Vagina (tissue), 2 donors: ENCODE measurements around the gene NT5C1B. TPM values are rescaled to one million over a fixed set of nuclear protein-coding genes. Genes with fewer than 3 reads are reported as not detected.

Source experiments
- DNase-seq, 2 donors: peaks; one replicate each; pipeline ENCODE4 v3.0.0-alpha.2; 2017; ENCODE audit errors: extremely low spot score in 2 of 2
- H3K27ac ChIP-seq: fragments of 200-600 bp; sonication (generic); one replicate; pipeline ENCODE4 v1.5.1; 2019
- H3K27me3 ChIP-seq: fragments of 200-600 bp; sonication (generic); one replicate; pipeline ENCODE4 v1.5.1; 2019
- H3K36me3 ChIP-seq, 2 donors: fragments of 200-600 bp; sonication (generic); one replicate each; pipeline ENCODE4 v1.5.1; 2017 to 2019
- H3K4me1 ChIP-seq: fragments of 200-600 bp; sonication (generic); one replicate; pipeline ENCODE4 v1.5.1; 2019
- H3K4me3 ChIP-seq, 2 donors: fragments of 200-600 bp; sonication (generic); 1 replicate in 1 of 2; 2 replicates in 1 of 2; pipeline ENCODE4 v1.5.1; 2016 to 2019
- H3K9me3 ChIP-seq: fragments of 200-600 bp; sonication (generic); one replicate; pipeline ENCODE4 v1.5.1; 2019
- CTCF ChIP-seq, 3 experiments: fragments of 450-650 bp in 2 of 3; fragments of 200-600 bp in 1 of 3; sonication (generic) in 1 of 3; IDR thresholded peaks; one replicate each; pipeline ENCODE4 v1.5.1; 2017 to 2019; ENCODE audit warnings: antibody characterized with exemption in 3 of 3, mild to moderate bottlenecking in 2 of 3, moderate library complexity in 2 of 3
- POLR2A ChIP-seq, 2 donors: fragments of 450-650 bp; IDR thresholded peaks; one replicate each; pipeline ENCODE4 v1.6.1; 2017; ENCODE audit warnings: antibody characterized with exemption in 2 of 2, mild to moderate bottlenecking in 2 of 2, moderate library complexity in 2 of 2
- POLR2AphosphoS5 ChIP-seq, 2 donors: sonication (generic); formaldehyde crosslinking; IDR thresholded peaks; one replicate each; pipeline ENCODE4 v1.9.0; 2017; ENCODE audit warnings: antibody characterized with exemption in 2 of 2, mild to moderate bottlenecking in 2 of 2, low read depth in 1 of 2; ENCODE audit not compliant: insufficient read depth in 1 of 2
- intact Hi-C: fragments of 100-400 bp; cut with DNase I; formaldehyde crosslinking; loops from one replicate; pipeline ENCODE4 v1.15.1; 2023
- total RNA-seq: library from RNA; depleted of rRNA; stranded (reverse); fragments of >200 nt; gene quantifications from one replicate; pipeline ENCODE4 v1.2.3, GENCODE V29; 2016

Gene NT5C1B
- total RNA-seq, 1 donor from 2014 or later: not detected

- no peak overlapping the region for H3K4me3 ChIP-seq
- intact Hi-C loops: no loop called here
- H3K9me3 ChIP-seq: no peaks in the 10 kb centered on the region
- H3K27me3 ChIP-seq: no peaks in the 10 kb centered on the region
- TF ChIP-seq POLR2A (IDR thresholded peaks at IDR 0.05) (no peak), POLR2AphosphoS5 (IDR thresholded peaks at IDR 0.05; ENCODE audit: insufficient read depth in 1 of 2, low read depth in 1 of 2) (no peak), CTCF (IDR thresholded peaks at IDR 0.05) (no peak)
- H3K27ac ChIP-seq: no peak overlapping the region
- no peaks in the 10 kb centered on the region for H3K36me3 ChIP-seq
- no peak for DNase-seq
- H3K4me1 ChIP-seq: no peaks in the 10 kb centered on the region
Observed at GRCh38 chr2:18540872-18541271, 48.5 kb downstream of the NT5C1B start.

- H3K27ac ChIP-seq: no peak overlapping the region
- intact Hi-C loops: no loop called here
Observed at GRCh38 chr2:18536697-18537096, 52.7 kb downstream of the NT5C1B start.

GRCh38 chr2:18536100-18536499, 53.3 kb downstream of the NT5C1B start:
- intact Hi-C loops: no loop called here
- H3K27ac ChIP-seq: no peak overlapping the region
- H3K4me1 ChIP-seq: no peaks in the 10 kb centered on the region
- no peak for DNase-seq
- TF ChIP-seq POLR2A (IDR thresholded peaks at IDR 0.05) (no peak), CTCF (IDR thresholded peaks at IDR 0.05) (no peak), POLR2AphosphoS5 (IDR thresholded peaks at IDR 0.05; ENCODE audit: insufficient read depth in 1 of 2, low read depth in 1 of 2) (no peak)
- H3K9me3 ChIP-seq: no peaks in the 10 kb centered on the region
- H3K27me3 ChIP-seq: no peaks in the 10 kb centered on the region
- no peak overlapping the region for H3K4me3 ChIP-seq
- no peaks in the 10 kb centered on the region for H3K36me3 ChIP-seq

More at GRCh38 chr2:18536697-18537096, 52.7 kb downstream of the NT5C1B start:
- no peaks in the 10 kb centered on the region for H3K36me3 ChIP-seq
- no peaks in the 10 kb centered on the region for H3K4me1 ChIP-seq
- DNase-seq: no peak
- TF ChIP-seq POLR2AphosphoS5 (IDR thresholded peaks at IDR 0.05; ENCODE audit: insufficient read depth in 1 of 2, low read depth in 1 of 2) (no peak), POLR2A (IDR thresholded peaks at IDR 0.05) (no peak), CTCF (IDR thresholded peaks at IDR 0.05) (no peak)
- no peak overlapping the region for H3K4me3 ChIP-seq
- H3K27me3 ChIP-seq: no peaks in the 10 kb centered on the region
- no peaks in the 10 kb centered on the region for H3K9me3 ChIP-seq

- no peaks in the 10 kb centered on the region for H3K4me1 ChIP-seq
- H3K9me3 ChIP-seq: no peaks in the 10 kb centered on the region
- H3K36me3 ChIP-seq: no peaks in the 10 kb centered on the region
- no peak overlapping the region for H3K27ac ChIP-seq
- no peak for DNase-seq
- TF ChIP-seq POLR2AphosphoS5 (IDR thresholded peaks at IDR 0.05; ENCODE audit: insufficient read depth in 1 of 2, low read depth in 1 of 2): no peak
- TF ChIP-seq CTCF (IDR thresholded peaks at IDR 0.05): no peak
- TF ChIP-seq POLR2A (IDR thresholded peaks at IDR 0.05): no peak
- intact Hi-C loops: no loop called here
- H3K27me3 ChIP-seq: no peaks in the 10 kb centered on the region
- H3K4me3 ChIP-seq: no peak overlapping the region
Observed at GRCh38 chr2:18531194-18531593, 58.2 kb downstream of the NT5C1B start.

GRCh38 chr2:18527822-18528221, 61.5 kb downstream of the NT5C1B start:
- Histone ChIP-seq H3K4me3 (no peak overlapping the region), H3K27ac (no peak overlapping the region), H3K27me3 (no peaks in the 10 kb centered on the region), H3K9me3 (no peaks in the 10 kb centered on the region), H3K36me3 (no peaks in the 10 kb centered on the region), H3K4me1 (no peaks in the 10 kb centered on the region)
- TF ChIP-seq CTCF (IDR thresholded peaks at IDR 0.05) (no peak), POLR2A (IDR thresholded peaks at IDR 0.05) (no peak), POLR2AphosphoS5 (IDR thresholded peaks at IDR 0.05; ENCODE audit: insufficient read depth in 1 of 2, low read depth in 1 of 2) (no peak)
- intact Hi-C loops: no loop called here
- DNase-seq: no peak
